GOT3 (cell line): Measurements from ENCODE around the gene CUL2.
"Not testable (repeated sequence)": the region's sequence is repeated elsewhere in the genome, so short reads cannot be mapped to it uniquely, and the experiment has no call there.

Experiments
- DNase-seq: peaks from one replicate; lab custom pipeline; 2025; ENCODE audit warnings: mixed read lengths; lab: John Stamatoyannopoulos, UW

The CUL2 gene

DNA sequence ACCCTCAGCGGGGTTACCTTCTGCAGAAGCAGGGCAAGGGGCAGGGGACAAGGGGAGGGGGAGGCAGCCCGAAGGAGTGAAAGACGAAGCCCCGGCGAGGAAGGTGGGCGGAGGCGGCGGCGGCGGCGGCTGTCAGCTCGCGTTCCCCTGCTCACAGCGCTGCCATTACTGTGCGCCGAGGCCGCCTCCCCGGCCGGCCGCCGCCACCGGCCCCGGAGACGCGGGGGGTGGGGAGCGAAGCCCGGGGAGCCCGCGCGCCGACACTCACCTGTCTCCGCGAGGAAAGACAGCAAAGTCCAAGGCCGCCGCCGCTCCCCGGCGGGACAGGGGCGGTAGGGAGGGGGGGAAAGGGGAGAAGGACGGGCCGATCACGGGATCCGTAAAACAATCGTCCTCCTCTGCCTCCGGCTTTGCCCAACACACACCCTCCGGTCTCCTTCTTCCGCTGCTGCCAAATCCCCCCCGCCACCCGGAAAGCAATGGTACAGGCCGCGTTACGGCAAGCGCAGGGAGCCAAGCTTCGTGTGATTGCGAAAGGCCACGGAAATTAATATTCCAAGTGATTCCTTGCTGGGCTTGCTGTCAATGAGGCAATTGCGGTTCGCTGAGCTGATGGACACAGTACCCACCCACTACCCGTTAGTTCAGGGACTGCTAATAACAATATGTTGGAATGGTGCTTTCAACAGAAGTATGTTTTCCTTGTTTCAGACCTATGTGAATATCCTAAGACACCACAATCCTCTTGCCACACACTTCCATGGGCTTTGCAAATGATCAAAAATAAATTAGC lies at the start of gene CUL2:
TSS of gene CUL2 (minus strand) at position 180 of the 793 bp plus-strand sequence. CDS start 19,024 bp downstream, outside the sequence.
- DNase-seq, result peak; percentile 83

DNA sequence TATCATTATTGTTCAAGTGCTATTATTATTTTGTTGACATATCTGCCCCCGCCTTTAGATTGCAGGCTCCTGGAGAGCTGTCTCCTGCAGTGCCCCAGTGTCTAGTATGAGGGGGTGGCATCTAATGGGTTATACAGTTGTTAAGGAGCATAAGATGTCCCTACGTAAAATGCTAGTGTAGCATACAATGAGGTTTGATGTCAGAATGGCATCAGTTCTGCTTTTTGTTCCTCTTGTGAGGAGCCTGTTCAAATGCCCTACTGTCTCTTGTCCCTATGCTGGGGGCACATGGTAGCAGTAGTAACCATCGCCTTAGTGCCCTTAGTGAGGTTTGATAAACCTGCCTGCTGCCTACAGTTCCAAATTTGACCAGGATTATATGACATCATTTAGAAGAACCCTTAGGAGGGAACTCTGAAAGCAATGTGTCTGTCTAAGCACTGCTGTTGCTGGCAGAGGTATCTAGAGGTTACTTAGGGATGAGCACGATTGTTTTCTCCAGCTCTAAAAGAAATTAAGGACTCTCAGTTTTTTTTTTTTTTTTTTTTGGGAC lies 46.2 kb upstream of the CUL2 start:
- no peak for DNase-seq

DNA sequence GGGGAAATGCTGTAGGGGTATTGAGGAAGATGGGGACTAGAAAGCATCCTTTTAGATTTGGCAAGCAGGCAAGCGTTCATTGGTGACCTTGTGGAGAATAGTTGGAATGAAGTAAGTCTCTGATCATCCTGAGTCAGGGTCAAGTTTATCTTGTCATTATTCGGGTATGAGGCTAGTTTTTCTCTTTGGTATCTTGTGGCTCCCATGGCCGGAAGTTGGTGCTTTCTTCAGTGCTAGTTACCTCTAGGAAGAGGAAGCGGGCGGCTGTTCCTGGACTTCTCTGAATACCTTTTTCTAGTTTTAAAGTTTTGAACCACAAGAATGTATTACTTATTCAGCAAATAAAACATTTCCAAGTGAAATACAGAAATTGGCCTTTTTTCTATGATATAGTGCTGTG lies 45.7 kb upstream of the CUL2 start:
- no peak for DNase-seq

DNA sequence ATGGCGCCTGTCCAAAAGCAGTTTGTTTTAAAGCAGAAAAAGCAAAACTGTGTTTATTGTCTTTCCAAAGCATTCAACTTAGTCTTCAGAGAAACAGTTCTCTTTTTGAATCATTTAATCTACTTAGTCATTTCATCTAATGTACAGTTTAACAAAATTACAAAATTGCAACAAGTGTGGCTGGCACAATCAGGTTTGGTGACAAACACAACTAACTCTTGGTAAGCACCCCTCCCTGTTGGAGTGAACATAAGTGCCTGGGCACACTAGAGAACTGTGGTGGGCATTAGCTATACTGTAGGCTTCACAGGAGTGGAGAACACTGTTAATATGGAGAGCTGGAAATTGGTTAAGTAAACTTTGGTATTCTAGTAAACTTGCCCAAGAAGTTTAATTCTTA lies 43.4 kb upstream of the CUL2 start:
- DNase-seq, result no peak

DNA sequence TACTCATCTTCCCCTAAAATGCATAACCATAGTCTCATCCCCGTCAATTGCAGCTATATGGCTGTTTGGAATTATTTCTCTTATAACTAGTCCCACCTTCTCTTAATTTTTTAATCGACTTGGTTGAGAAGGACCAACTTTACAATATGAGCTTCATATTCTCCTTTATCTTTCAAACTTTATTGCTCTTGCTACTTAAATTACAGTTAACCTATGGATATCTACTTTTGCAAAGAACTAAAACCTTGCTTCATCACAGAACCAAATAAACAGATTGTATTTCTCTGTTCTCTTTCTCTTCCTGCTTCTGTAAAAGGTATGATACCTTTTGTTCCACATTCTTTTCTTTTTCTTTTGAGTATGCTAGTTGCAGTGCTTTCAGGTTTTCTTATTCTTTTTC lies 42.6 kb upstream of the CUL2 start:
- no peak for DNase-seq

DNA sequence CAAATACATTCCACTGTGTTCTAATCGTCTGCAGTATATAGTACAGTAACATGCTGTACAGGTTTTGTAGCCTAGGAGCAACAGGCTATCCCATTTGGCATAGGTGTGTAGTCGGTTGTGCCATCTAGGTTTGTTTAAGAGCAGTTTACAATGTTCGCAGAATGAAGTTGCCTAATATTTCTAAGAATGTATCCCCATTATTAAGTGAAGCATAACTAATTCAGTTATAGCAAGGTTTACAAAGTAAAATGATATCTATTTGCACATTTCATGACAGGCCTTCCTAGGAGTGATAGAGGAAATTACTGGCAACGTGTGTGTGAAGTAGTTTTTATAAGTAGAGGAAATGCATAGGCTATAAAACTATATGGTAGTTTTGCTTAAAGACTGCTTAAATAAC lies 40.5 kb upstream of the CUL2 start:
- DNase-seq, result no peak

DNA sequence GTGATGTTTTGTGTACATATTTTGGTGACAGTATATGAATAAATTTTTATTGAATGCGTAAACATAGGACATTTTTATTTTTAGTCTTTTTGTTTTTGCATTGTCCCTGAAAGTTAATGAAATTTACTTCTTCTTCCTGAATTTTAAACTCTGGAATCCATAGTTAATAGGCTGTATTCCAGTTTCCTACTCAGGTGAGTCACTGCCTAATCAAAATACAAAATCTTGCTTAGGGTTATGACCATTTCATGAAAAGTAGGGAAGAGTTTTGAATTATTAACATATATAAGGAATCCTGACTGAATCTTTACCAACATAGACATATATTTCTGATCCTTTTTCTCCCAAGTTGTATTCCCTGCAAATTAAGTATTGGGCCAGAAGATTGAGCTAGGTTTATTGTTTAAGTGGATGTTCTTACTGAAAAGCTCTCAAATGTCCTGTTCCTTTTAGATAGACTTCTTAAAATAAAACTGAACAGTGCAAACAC lies 39.1 kb upstream of the CUL2 start:
- DNase-seq, result no peak

DNA sequence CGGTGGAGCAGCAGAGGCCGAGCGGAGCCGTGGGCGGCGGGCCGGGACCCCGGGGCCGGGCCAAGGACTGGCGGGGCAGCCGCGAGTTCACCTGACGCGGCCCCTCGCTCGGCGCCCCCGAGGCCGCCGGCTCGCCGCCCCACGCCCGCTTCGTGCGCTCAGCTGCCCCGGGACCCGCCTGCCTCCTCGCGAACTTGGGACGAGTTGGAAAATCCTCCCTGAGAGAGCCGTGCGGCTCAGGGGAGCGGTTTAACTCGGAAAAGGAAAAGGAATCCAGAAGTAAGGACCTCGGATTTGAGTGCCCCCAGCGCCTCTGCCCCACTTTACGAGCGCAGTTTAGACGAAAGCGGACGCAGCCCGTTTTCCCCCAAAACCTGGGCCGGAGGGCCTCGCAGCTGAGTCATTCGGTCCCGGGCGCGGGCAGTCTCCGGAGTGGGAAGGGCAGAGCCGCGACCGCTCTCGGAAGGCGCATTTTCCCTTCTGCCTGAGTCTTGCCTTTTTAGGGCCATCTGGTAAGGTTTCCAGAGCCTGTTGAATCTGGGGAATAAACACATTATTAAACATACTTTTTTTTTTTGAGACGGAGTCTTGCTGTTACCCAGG lies 37.2 kb upstream of the CUL2 start:
- peak; percentile 43 for DNase-seq

DNA sequence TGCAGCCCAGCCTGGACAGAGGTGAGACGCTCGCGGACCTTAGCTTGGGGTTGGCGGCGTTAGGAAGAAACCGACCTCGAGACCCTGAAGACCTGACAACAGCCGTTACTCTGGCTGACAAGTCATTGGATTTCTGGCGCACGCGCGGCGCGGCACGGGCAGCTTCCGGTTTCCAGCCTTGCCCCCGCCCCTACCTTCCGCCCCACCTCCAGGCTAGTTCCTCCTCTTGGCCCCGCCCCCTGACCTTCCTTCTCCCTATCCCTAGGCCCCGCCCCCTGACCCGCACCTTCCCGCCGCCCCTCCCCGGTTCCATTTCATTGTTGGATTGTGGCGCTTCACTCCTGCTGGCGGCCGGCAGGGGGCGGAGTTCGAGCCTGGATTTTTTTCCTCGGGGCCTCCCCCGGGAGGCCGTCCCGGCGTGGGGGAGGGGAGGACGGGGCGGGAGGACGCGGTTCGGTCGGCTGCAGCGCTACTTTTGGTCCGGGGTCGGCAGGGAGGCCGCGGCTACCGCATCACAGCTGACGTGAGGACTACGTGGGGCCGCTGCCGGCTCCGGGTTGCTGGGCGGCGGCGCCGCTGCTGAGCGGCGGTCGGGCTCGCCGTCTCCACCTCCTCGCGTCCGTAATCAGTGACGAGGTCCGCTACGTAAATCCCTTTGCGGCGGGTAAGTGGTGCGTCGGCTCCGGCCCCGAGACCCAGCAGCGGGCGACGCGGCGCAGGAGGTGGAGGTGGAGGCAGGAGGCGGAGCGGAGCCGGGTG lies 36.6 kb upstream of the CUL2 start, which contains the start of gene CREM:
TSS of gene CREM (plus strand) at position 317 of the 759 bp plus-strand sequence. CDS start 10,990 bp downstream, outside the sequence.
- peak; percentile 95 for DNase-seq

DNA sequence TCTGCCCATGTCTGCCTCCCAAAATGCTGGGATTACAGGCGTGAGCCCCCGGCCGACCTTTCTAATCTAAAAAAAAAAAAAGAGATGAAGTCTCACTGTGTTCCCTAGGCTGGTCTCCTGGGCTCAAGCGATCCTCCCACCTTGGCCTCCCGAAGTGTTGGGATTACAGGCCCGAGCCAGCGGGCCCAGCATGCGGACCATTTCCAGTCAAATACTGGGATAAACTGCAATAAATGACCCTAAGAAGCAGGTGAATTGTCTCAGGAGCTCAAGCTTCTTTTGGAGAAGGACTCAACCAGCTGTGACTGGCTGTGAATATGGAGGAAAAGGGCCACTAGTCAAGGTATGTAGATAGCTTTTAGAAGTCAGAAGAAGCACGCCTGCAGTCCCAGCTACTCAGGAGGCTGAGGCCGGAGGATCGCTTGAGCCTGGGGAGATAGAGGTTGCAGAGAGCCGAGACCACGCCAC lies 36.0 kb upstream of the CUL2 start:
- DNase-seq, result no peak

DNA sequence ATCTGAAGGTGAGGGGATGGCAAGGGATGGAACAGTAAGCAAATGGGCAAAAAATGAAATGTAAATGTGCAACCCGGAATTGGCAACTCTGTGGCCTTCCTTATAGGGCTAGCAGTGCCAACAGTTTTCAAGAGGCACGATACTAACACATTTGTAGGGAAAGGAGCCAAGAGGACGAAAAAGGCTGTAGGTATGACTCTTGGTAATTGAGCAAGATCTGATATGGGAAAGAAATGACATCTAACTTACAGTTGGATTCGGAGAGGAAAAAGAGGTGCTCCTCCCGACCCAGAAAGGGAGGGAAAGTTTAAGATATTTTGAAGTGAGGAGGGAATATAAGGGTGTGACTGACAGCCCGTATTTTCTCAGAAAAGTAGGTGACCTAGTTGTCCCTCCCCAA lies 34.4 kb upstream of the CUL2 start:
- no peak for DNase-seq

DNA sequence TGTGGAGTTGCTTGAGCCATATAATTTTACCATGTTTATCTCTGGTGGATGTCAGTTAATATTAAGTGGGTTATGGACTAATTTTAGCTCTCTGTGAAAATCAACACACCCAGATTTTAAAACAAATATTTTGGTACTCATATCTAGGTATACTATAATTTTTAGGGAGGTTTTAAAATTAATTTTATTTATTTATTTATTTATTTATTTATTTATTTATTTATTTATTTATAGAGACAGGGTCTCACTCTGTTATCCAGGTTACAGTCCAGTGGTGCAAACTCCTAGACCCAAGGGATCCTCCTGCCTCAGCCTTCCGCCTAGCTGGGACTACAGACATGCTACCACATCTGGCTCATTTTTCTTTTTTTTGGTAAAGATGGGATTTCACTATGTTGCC lies 29.2 kb upstream of the CUL2 start:
- no peak for DNase-seq

DNA sequence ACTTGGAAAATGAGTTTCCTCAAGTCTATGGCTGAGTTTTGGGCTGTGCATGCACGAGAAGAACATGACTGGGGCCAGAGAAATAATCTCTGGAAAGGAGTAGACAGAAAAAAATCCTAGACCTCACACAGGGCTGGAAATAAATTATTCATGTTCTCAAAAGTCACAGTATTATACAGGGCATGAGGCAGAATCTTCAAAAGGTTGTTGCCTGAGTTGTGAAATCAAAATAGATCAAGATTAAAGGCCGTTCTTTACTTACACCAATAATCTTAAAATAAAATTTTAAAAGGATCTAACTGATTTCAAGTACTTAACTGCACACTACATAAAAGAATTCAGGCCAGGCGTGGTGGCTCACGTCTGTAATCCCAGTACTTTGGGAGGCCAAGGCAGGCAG lies 22.4 kb upstream of the CUL2 start:
- DNase-seq, result no peak

DNA sequence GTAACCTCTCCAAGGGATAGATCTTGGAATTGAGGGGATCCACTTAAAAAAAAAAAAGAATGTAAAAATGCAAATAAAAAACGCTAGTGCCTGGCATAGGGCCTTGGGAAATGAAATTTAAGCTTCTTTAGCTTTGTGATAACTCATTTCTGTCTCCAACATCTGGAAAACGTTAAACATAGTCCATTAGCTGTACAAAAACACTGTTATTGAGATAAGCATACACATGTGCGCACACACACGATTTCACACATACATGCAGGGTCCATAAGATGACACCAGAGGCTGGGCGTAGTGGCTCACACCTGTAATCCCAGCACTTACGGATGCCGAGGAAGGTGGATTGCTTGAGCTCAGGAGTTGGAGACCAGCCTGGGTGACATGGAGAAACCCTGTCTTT lies 13.7 kb upstream of the CUL2 start:
- DNase-seq, result no peak

DNA sequence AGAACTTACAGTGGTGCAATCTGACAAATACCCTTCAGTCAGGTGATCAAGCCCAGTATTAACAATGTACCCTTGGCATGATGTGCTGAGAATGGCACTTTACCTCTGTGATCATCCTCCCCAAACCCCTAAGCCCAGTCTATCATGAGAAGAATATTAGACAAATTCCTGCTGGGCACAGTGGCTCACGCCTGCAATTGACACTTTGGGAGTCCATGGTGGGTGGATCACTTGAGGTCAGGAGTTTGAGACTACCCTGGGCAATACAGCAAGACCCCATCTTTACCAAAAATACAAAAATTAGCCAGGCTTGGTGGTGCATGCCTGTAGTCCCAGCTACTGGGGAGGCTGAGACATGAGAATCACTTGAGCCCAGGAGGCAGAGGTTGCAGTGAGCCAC lies 7.4 kb upstream of the CUL2 start:
- DNase-seq, result no peak

DNA sequence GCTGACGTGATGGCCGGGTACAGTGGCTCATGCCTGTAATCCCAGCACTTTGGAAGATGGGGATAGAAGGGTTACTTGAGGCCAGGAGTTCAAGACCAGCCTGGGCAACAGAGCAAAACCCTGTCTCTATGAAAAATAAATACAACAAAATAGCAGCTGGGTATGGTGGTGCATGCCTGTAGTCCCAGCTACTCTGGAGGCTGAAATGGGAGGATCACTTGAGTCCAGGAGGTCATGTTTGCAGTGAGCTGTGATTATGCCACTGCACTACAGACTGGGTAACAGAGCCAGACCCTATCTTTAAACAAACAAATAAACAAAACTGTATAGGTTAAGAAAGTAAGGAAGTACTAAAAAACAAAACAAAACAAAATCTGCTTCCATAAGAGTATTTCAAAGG lies 6.2 kb upstream of the CUL2 start:
- DNase-seq, result no peak

DNA sequence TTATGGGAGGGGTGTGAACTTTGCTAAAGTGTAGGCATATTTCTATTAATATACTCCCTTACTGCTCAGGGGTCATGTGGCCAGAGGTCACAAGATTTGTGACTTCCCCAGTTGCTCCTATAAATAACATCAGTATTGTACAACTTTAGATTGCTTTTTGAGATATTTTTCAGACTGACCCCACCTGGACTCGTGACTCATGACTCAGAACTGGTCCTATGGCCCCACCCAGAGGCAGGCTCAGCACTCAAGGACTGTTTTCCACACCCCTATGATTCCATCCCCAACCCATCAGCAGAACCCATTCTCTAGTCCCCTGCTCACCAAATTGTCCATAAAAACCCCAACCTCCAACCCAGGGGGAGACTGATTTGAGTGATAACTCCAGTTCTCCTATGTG lies 2.7 kb upstream of the CUL2 start:
- no peak for DNase-seq

DNA sequence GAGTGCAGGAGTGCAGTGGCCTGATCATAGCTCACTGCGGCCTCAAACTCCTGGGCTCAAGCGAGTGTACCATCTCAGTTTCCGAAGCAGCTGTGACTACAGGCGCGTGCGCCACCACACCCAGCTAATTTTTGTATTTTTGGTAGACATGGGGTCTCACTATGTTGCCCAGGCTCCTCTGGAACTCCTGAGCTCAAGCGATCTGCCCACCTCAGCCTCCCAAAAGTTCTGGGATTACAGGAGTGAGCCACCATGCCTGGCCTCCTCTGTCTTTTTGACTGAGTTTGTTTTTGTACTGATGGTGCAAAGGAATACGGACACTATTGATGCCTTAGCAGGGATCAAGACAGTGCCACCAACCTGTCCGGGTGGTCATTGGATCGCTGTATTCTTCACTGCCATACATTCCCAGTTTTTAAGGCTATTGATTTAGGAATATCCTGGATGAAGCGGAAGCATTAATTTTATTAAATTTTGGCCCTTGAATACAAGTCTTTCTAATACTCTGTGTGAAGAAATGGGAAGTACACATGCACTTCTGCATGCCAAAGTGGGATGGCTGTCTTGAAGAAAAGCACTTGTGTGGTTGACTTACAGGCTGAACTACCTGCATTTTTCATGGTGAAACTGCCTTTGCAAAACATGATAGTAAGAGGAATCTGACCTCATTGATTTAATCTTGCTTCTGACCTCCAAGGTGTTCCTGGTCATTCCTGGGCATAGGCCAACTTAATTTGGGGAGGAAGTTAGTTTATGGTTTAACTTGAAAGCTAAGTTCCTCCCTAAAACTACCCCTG lies 2.1 kb upstream of the CUL2 start:
- no peak for DNase-seq

DNA sequence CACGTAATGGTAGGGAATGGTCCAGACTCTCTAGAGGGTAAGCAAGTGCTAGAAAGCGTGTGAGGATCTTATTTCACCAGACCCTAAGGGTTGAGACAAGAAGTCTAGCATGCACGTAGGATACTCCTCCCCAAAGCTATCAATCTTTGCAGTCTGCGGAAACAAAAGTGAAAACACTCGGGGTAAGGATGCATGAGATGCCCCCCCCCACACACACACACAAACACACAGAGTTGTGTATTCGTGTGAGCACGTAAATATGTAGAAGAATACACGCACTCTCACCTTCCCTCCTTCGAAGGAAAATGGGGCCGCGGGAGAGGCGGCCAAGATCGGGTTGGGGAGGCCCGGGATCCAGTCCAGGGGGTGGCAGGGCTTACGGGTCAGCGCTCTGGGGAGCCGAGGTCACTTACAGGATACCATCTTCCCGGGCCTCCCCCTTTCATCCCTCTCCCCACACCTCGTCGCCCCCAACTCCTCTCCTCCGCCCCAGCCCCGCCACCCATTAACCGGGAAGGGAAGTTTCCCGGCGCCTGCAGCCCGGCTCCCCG lies 455 bp downstream of the CUL2 start:
- DNase-seq, result no peak

DNA sequence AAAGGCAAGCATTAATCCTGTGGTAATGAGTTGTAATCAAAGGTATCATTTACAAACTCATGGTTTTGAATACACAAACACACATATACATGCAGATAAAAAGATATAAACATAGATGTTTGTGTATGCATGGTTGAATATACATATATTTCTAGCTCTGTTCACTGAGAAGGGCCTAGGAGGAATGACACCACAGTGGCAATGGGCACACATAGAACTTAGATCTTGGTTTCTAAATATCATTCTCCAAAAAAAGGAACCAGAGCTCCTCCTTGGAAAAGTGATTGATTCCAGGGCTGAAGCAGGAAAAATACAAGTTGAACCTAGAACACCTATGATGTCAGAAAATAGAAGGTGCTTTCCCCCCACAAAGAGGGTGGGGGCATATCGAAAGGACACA lies 6.9 kb downstream of the CUL2 start:
- DNase-seq, result no peak

DNA sequence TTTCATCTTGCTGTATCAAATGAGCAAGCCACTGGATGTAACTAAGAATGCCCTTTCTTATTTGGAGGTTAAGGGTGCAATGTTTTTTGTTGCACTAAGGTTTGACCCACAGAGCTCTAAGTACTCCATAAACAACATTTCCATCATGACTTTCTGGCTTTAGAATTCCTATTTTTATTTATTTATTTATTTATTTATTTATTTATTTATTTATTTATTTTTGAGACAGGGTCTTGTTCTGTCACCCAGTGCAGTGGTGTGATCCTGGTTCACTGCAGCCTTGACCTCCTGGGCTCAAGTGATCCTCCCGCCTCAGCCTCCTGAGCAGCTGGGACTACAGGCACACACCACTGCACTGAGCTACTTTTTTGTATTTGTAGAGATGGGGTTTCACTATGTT lies 9.9 kb downstream of the CUL2 start:
- DNase-seq, result not testable (repeated sequence)
